Activated CD4-positive, alpha-beta T cell treated with anti-CD3 and anti-CD28 coated beads for 36 hours (primary cell): ENCODE results near the gene MMP12. TPM values are rescaled to one million over a fixed set of nuclear protein-coding genes. Genes with fewer than 3 reads are reported as not detected.

ENCODE experiments used
- ATAC-seq: fragments of 200-7000 bp; cut with Tn5 transposase; one replicate; pipeline ENCODE4 v1.10.0; 2021; ENCODE audit warnings: mild to moderate bottlenecking, moderate library complexity
- CTCF ChIA-PET: fragments of 350-600 bp; sonication (Branson Sonifier 250); formaldehyde crosslinking; loops from one replicate; lab custom pipeline; 2021; ENCODE audit warnings: antibody characterized with exemption; lab: Charles Lee
- POLR2A ChIA-PET: fragments of 350-600 bp; sonication (Branson Sonifier 250); formaldehyde crosslinking; loops from one replicate; lab custom pipeline; 2021; ENCODE audit warnings: antibody characterized with exemption, inconsistent platforms; lab: Charles Lee
- DNase-seq: peaks from one replicate; pipeline ENCODE4 v3.0.0-alpha.2; 2020
- H3K27ac Mint-ChIP-seq: one replicate; pipeline ENCODE4 v1.8.0; 2021; ENCODE audit warnings: mixed read lengths
- H3K27me3 Mint-ChIP-seq: one replicate; pipeline ENCODE4 v1.8.0; 2021; ENCODE audit warnings: mixed read lengths
- H3K36me3 Mint-ChIP-seq: one replicate; pipeline ENCODE4 v1.8.0; 2021; ENCODE audit warnings: low read depth, mixed read lengths
- H3K4me1 Mint-ChIP-seq: one replicate; pipeline ENCODE4 v1.8.0; 2021; ENCODE audit warnings: mixed read lengths
- H3K4me3 Mint-ChIP-seq: one replicate; pipeline ENCODE4 v1.8.0; 2021; ENCODE audit warnings: mild to moderate bottlenecking, moderate library complexity, mixed read lengths
- H3K9me3 Mint-ChIP-seq: one replicate; pipeline ENCODE4 v1.8.0; 2021; ENCODE audit warnings: low read depth, mixed read lengths
- intact Hi-C, 2 experiments: fragments of 100-400 bp; cut with DNase I in 1 of 2; cut with micrococcal nuclease in 1 of 2; formaldehyde crosslinking; loops; one replicate each; pipeline versions ENCODE4 v1.14.2 to v1.15.1; 2022 to 2024; cut with DNase I, micrococcal nuclease
- total RNA-seq, 2 experiments: library from RNA; stranded (reverse); gene quantifications; one replicate each; pipeline ENCODE4 v1.2.3, GENCODE V29; 2021

The MMP12 gene
- total RNA-seq, 2 experiments from 2014 or later, result not detected

GRCh38 chr11:102830001-102830727, 44.6 kb downstream of the MMP12 start:
- Mint-ChIP-seq H3K4me1 (no peaks in the 10 kb centered on the region), H3K27me3 (peaks cover 40% of the 10 kb centered on the region), H3K9me3 (no peaks in the 10 kb centered on the region), H3K36me3 (no peaks in the 10 kb centered on the region), H3K27ac (no peak overlapping the region), H3K4me3 (no peak overlapping the region)
- DNase-seq (no peak), ATAC-seq (no peak)
- intact Hi-C loops, result loop anchor here in 1 of 2 experiments (5.0 kb wide), 1 partner anchor 112 kb away; no protein-coding TSS in a partner anchor
- ChIA-PET POLR2A (no interaction called here), CTCF (no interaction called here)

- no peaks in the 10 kb centered on the region for H3K36me3 Mint-ChIP-seq
- ChIA-PET CTCF (no interaction called here), POLR2A (no interaction called here)
- intact Hi-C loops, result no loop called here
- H3K9me3 Mint-ChIP-seq, result no peaks in the 10 kb centered on the region
- ATAC-seq (no peak), DNase-seq (no peak)
- no peaks in the 10 kb centered on the region for H3K4me1 Mint-ChIP-seq
- H3K27ac Mint-ChIP-seq, result no peak overlapping the region
- H3K4me3 Mint-ChIP-seq, result no peak overlapping the region
- H3K27me3 Mint-ChIP-seq, result peaks cover 36% of the 10 kb centered on the region
Measured at GRCh38 chr11:102829316-102830000, 45.3 kb downstream of the MMP12 start.

GRCh38 chr11:102824556-102824955, 50.2 kb downstream of the MMP12 start:
- intact Hi-C loops, result no loop called here
- no peaks in the 10 kb centered on the region for H3K4me1 Mint-ChIP-seq
- POLR2A ChIA-PET, result interaction anchor here (0.8 kb wide), 1 partner anchor 1505 kb away, joined by 3 read pairs; no protein-coding TSS in a partner anchor
- H3K4me3 Mint-ChIP-seq, result no peak overlapping the region
- H3K27me3 Mint-ChIP-seq, result peaks cover 12% of the 10 kb centered on the region
- ATAC-seq (no peak), DNase-seq (no peak)
- H3K36me3 Mint-ChIP-seq, result no peaks in the 10 kb centered on the region
- no peaks in the 10 kb centered on the region for H3K9me3 Mint-ChIP-seq
- CTCF ChIA-PET, result interaction anchor here (0.8 to 1.4 kb wide), 2 partner anchors 19 to 116 kb away, joined by 3 read pairs; partner anchors contain the start of gene MMP3
- H3K27ac Mint-ChIP-seq, result no peak overlapping the region

GRCh38 chr11:102819491-102819890, 55.3 kb downstream of the MMP12 start:
- Mint-ChIP-seq H3K9me3 (peaks cover 15% of the 10 kb centered on the region), H3K27ac (no peak overlapping the region), H3K36me3 (no peaks in the 10 kb centered on the region), H3K27me3 (no peaks in the 10 kb centered on the region), H3K4me3 (no peak overlapping the region), H3K4me1 (no peaks in the 10 kb centered on the region)
- no peak for DNase-seq
- intact Hi-C loops, result no loop called here
- no peak for ATAC-seq
- CTCF ChIA-PET, result interaction anchor here (0.6 kb wide), 1 partner anchor 12 kb away, joined by 3 read pairs; no protein-coding TSS in a partner anchor
- POLR2A ChIA-PET, result no interaction called here

GRCh38 chr11:102813484-102813883, 61.3 kb downstream of the MMP12 start:
- H3K9me3 Mint-ChIP-seq, result peaks cover 15% of the 10 kb centered on the region
- H3K36me3 Mint-ChIP-seq, result no peaks in the 10 kb centered on the region
- POLR2A ChIA-PET, result no interaction called here
- H3K4me1 Mint-ChIP-seq, result no peaks in the 10 kb centered on the region
- no peak for ATAC-seq
- intact Hi-C loops, result no loop called here
- DNase-seq, result no peak
- no peak overlapping the region for H3K4me3 Mint-ChIP-seq
- H3K27me3 Mint-ChIP-seq, result peaks cover 4% of the 10 kb centered on the region
- CTCF ChIA-PET, result no interaction called here
- no peak overlapping the region for H3K27ac Mint-ChIP-seq

Other genes starting within 250 kb of the MMP12 start
- not detected for gene MMP20, start 249.7 kb downstream of the MMP12 start, total RNA-seq
- not detected for gene MMP27, start 169.2 kb downstream of the MMP12 start, total RNA-seq
- gene MMP8, start 150.0 kb downstream of the MMP12 start, total RNA-seq, result not detected
- not detected for gene MMP10, start 94.4 kb downstream of the MMP12 start, total RNA-seq
- not detected for gene MMP1, start 76.8 kb downstream of the MMP12 start, total RNA-seq
- gene MMP3, start 31.4 kb downstream of the MMP12 start, total RNA-seq, result not detected
- gene MMP13, start 80.8 kb upstream of the MMP12 start, total RNA-seq, result not detected
- gene DCUN1D5, start 217.2 kb upstream of the MMP12 start, total RNA-seq, result 10 to 100 TPM; 59.2 to 78.1 TPM
- gene DYNC2H1, start 234.4 kb upstream of the MMP12 start, total RNA-seq, result 1 to 10 TPM; 1.4 to 1.9 TPM